ENCODE data around the gene RWDD1. TPM values are rescaled to one million over a fixed set of nuclear protein-coding genes. Genes with fewer than 3 reads are reported as not detected.

The RWDD1 gene
- total RNA-seq, 1 donor from 2014 or later = 37.6 TPM

- H3K4me1 Mint-ChIP-seq = peaks cover 22% of the 10 kb centered on the region
- no peaks in the 10 kb centered on the region for H3K9me3 Mint-ChIP-seq
- H3K36me3 Mint-ChIP-seq = no peaks in the 10 kb centered on the region
- no peak for DNase-seq (ENCODE audit: low spot score in 2 of 2, unreplicated experiment in 2 of 2)
- no peak overlapping the region for H3K27ac Mint-ChIP-seq
- no peak overlapping the region for H3K4me3 Mint-ChIP-seq
- peaks cover 15% of the 10 kb centered on the region for H3K27me3 Mint-ChIP-seq (ENCODE audit: low read depth)
- TF ChIP-seq CTCF (IDR thresholded peaks at IDR 0.05; ENCODE audit: unreplicated experiment) = no peak
Observed at GRCh38 chr6:116564921-116565872, 6.1 kb upstream of the RWDD1 start.

- H3K27ac Mint-ChIP-seq = no peak overlapping the region
- no peak overlapping the region for H3K4me3 Mint-ChIP-seq
- H3K4me1 Mint-ChIP-seq = peaks cover 24% of the 10 kb centered on the region
- H3K27me3 Mint-ChIP-seq (ENCODE audit: low read depth) = peaks cover 15% of the 10 kb centered on the region
- no peaks in the 10 kb centered on the region for H3K36me3 Mint-ChIP-seq
- DNase-seq (ENCODE audit: low spot score in 2 of 2, unreplicated experiment in 2 of 2) = no peak
- no peaks in the 10 kb centered on the region for H3K9me3 Mint-ChIP-seq
- no peak for TF ChIP-seq CTCF (IDR thresholded peaks at IDR 0.05; ENCODE audit: unreplicated experiment)
Observed at GRCh38 chr6:116568111-116568510, 3.2 kb upstream of the RWDD1 start.

GRCh38 chr6:116568821-116569755 lies 2.2 kb upstream of the RWDD1 start:
- peaks cover 15% of the 10 kb centered on the region for H3K27me3 Mint-ChIP-seq (ENCODE audit: low read depth)
- peaks cover 2% of the 10 kb centered on the region for H3K36me3 Mint-ChIP-seq
- H3K9me3 Mint-ChIP-seq = no peaks in the 10 kb centered on the region
- no peak overlapping the region for H3K4me3 Mint-ChIP-seq
- no peak overlapping the region for H3K27ac Mint-ChIP-seq
- no peak for DNase-seq (ENCODE audit: low spot score in 2 of 2, unreplicated experiment in 2 of 2)
- no peak for TF ChIP-seq CTCF (IDR thresholded peaks at IDR 0.05; ENCODE audit: unreplicated experiment)
- peaks cover 32% of the 10 kb centered on the region for H3K4me1 Mint-ChIP-seq

GRCh38 chr6:116571683-116572000 lies 338 bp downstream of the RWDD1 start:
- Mint-ChIP-seq H3K36me3 (peaks cover 11% of the 10 kb centered on the region), H3K27ac (peak overlapping the region; percentile 99), H3K4me1 (peaks cover 33% of the 10 kb centered on the region), H3K27me3 (ENCODE audit: low read depth) (peaks cover 4% of the 10 kb centered on the region), H3K9me3 (no peaks in the 10 kb centered on the region), H3K4me3 (peak overlapping the region; percentile 95)
- TF ChIP-seq CTCF (IDR thresholded peaks at IDR 0.05; ENCODE audit: unreplicated experiment) = no peak
- DNase-seq (ENCODE audit: low spot score in 2 of 2, unreplicated experiment in 2 of 2) = no peak

- TF ChIP-seq CTCF (IDR thresholded peaks at IDR 0.05; ENCODE audit: unreplicated experiment) = no peak
- peaks cover 12% of the 10 kb centered on the region for H3K36me3 Mint-ChIP-seq
- DNase-seq (ENCODE audit: low spot score in 2 of 2, unreplicated experiment in 2 of 2) = no peak
- H3K9me3 Mint-ChIP-seq = no peaks in the 10 kb centered on the region
- H3K4me1 Mint-ChIP-seq = peaks cover 33% of the 10 kb centered on the region
- H3K4me3 Mint-ChIP-seq = peak overlapping the region; percentile 95
- H3K27me3 Mint-ChIP-seq (ENCODE audit: low read depth) = no peaks in the 10 kb centered on the region
- peak overlapping the region; percentile 99 for H3K27ac Mint-ChIP-seq
Observed at GRCh38 chr6:116572162-116572561, 858 bp downstream of the RWDD1 start.

All from mesothelial cell of epicardium (in vitro differentiated cells).